ENCODE measurements around the gene WDR7. TPM values are rescaled to one million over a fixed set of nuclear protein-coding genes. Genes with fewer than 3 reads are reported as not detected.

The WDR7 gene
- total and polyA plus RNA-seq, 9 of the 15 experiments (the other 6 are each of a cell fraction or from before 2014, with no cell fraction given): 1.4 to 9.4 (median 5.3) TPM

GRCh38 chr18:56973487-56973886 lies 322.3 kb downstream of the WDR7 start:
- FAIRE-seq (no peak), DNase-seq (ENCODE audit: extremely low read depth in 1 of 4, low spot score in 3 of 4) (no peak), ATAC-seq (no peak)
- Histone ChIP-seq H3K9me3 (replicated peaks; ENCODE audit: control insufficient read depth, insufficient read depth, low read depth, low read length) (no peaks in the 10 kb centered on the region), H3K27me3 (ENCODE audit: control insufficient read depth in 2 of 2, insufficient read depth in 2 of 2, low read length in 2 of 2) (no peaks in the 10 kb centered on the region), H2AFZ (ENCODE audit: low read depth, low read length) (no peak overlapping the region), H3K9ac (ENCODE audit: insufficient read depth in 1 of 2, low read depth in 2 of 2, low read length in 2 of 2) (no peak overlapping the region), H3K4me3 (no peak overlapping the region), H3K27ac (ENCODE audit: extremely low read depth, low read depth, low read length) (no peak overlapping the region), H3K9me1 (ENCODE audit: control insufficient read depth, insufficient read depth, low read length) (no peaks in the 10 kb centered on the region), H3K79me2 (ENCODE audit: control insufficient read depth, insufficient read depth, low read length) (no peaks in the 10 kb centered on the region), H3K4me1 (replicated peaks in 1 of 2; ENCODE audit: control insufficient read depth in 2 of 2, insufficient read depth in 2 of 2, low read length in 2 of 2) (no peaks in the 10 kb centered on the region), H4K20me1 (replicated peaks; ENCODE audit: control insufficient read depth, insufficient read depth, low read length) (no peaks in the 10 kb centered on the region), H3K36me3 (ENCODE audit: control insufficient read depth, insufficient read depth, low read length) (no peaks in the 10 kb centered on the region), H3K4me2 (ENCODE audit: insufficient read depth, low read length) (no peak overlapping the region)
- no peak for TF ChIP-seq ADNP (tag; IDR thresholded peaks at IDR 0.05)
- TF ChIP-seq ZNF551 (CRISPR knock-in tag; IDR thresholded peaks at IDR 0.05): no peak
- TF ChIP-seq ZFP91 (CRISPR knock-in tag; IDR thresholded peaks at IDR 0.05): no peak
- no peak for TF ChIP-seq PTRF (tag; IDR thresholded peaks at IDR 0.05)
- no peak for TF ChIP-seq ZNF140 (CRISPR knock-in tag; IDR thresholded peaks at IDR 0.05)
- no peak for TF ChIP-seq BCL6 (CRISPR knock-in tag; IDR thresholded peaks at IDR 0.05)
- no peak for TF ChIP-seq MTA2 (IDR thresholded peaks at IDR 0.05; ENCODE audit: low read depth)
- no peak for TF ChIP-seq COPS2 (conservative IDR thresholded peaks at IDR 0.05)
- TF ChIP-seq GMEB1 (CRISPR knock-in tag; IDR thresholded peaks at IDR 0.05): no peak
- no peak for TF ChIP-seq RAD21 (CRISPR knock-in tag; conservative IDR thresholded peaks at IDR 0.05 in 1 of 2, IDR thresholded peaks at IDR 0.05 in 1 of 2)
- TF ChIP-seq MEF2D (tag; conservative IDR thresholded peaks at IDR 0.05; ENCODE audit: low read depth): no peak
- no peak for TF ChIP-seq CC2D1A (IDR thresholded peaks at IDR 0.05)
- TF ChIP-seq GATAD2B (IDR thresholded peaks at IDR 0.05; ENCODE audit: borderline replicate concordance): no peak
- no peak for TF ChIP-seq NR2F6 (CRISPR knock-in tag; IDR thresholded peaks at IDR 0.05)
- TF ChIP-seq HDAC8 (tag; IDR thresholded peaks at IDR 0.05): no peak
- no peak for TF ChIP-seq ZNF507 (tag; conservative IDR thresholded peaks at IDR 0.05)
- no peak for TF ChIP-seq RBM34 (IDR thresholded peaks at IDR 0.05; ENCODE audit: borderline replicate concordance, insufficient read depth, low read length)
- TF ChIP-seq SMARCE1 (IDR thresholded peaks at IDR 0.05): no peak
- BruUV-seq (replicated peaks): no TSS peak
- intact Hi-C loops (cut with micrococcal nuclease) (no loop called here), in situ Hi-C loops (cut with MboI) (no loop called here)
- POLR2A ChIA-PET: no interaction called here
- WGBS (ENCODE audit: insufficient coverage, low coverage, missing lambda C conversion rate): 52% methylated on average over 2 of the region's 2 CpGs
- CTCF ChIA-PET (ENCODE audit: low intra/inter-chr PET ratio): no interaction called here

Data from K562 (cell line).